SJSA1 (cell line): ENCODE results near the gene KCNG1. TPM values are rescaled to one million over a fixed set of nuclear protein-coding genes. Genes with fewer than 3 reads are reported as not detected.
"Not testable (repeated sequence)": the region's sequence is repeated elsewhere in the genome, so short reads cannot be mapped to it uniquely, and the experiment has no call there.

ENCODE experiments used
- DNase-seq, 2 experiments: peaks; one replicate each; pipeline ENCODE4 v3.0.0-alpha.2; 2015 to 2020; ENCODE audit warnings: low spot score in 2 of 2, low read depth in 1 of 2
- H3K27ac ChIP-seq: fragments of 250-450 bp; sonication (Bioruptor Pico); 2 replicates; pipeline ENCODE4 v1.5.1; 2020; ENCODE audit warnings: mild to moderate bottlenecking, moderate library complexity
- H3K27me3 ChIP-seq: fragments of 250-450 bp; sonication (Bioruptor Pico); replicated peaks from 2 replicates; pipeline ENCODE4 v1.5.1; 2020; ENCODE audit warnings: mild to moderate bottlenecking, moderate library complexity
- H3K36me3 ChIP-seq: fragments of 250-450 bp; sonication (Bioruptor Pico); 2 replicates; pipeline ENCODE4 v1.5.1; 2020; ENCODE audit warnings: mild to moderate bottlenecking
- H3K4me1 ChIP-seq: fragments of 250-450 bp; sonication (Bioruptor Pico); replicated peaks from 2 replicates; pipeline ENCODE4 v1.6.1; 2021; ENCODE audit warnings: mild to moderate bottlenecking
- H3K4me3 ChIP-seq: fragments of 250-450 bp; sonication (Bioruptor Pico); 2 replicates; pipeline ENCODE4 v1.5.1; 2020; ENCODE audit warnings: mild to moderate bottlenecking
- H3K9me3 ChIP-seq: fragments of 250-450 bp; sonication (Bioruptor Pico); replicated peaks from 2 replicates; pipeline ENCODE4 v1.5.1; 2020; ENCODE audit warnings: mild to moderate bottlenecking
- total RNA-seq: library from RNA; depleted of rRNA; stranded (reverse); fragments of >200 nt; shearing (Covaris generic); gene quantifications from 2 replicates; pipeline ENCODE4 v1.2.3, GENCODE V29; 2014

Gene KCNG1
- total RNA-seq, 1 experiment from 2014 or later = 31.0 TPM

DNA sequence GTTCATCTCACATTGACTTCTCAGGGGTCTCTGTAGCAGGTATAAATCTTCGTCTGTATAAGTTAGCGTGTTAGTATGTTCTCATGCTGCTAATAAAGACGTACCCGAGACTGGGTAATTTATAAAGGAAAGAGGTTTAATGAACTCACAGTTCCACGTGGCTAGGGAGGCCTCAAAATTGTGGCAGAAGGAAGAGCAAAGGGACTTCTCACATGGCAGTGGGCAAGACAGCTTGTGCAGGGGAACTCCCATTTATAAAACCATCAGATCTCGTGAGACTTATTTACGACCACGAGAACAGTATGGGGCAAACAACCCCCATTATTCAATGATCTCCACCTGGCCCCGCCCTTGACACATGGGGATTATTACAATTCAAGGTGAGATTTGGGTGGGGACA is 22.6 kb upstream of the KCNG1 start:
- not testable (repeated sequence) for H3K4me1 ChIP-seq, DNase-seq, H3K4me3 ChIP-seq, H3K27ac ChIP-seq, H3K9me3 ChIP-seq, H3K36me3 ChIP-seq
- peaks cover 10% of the 10 kb centered on the region; the same call in 1 of the 2 replicates for H3K27me3 ChIP-seq

DNA sequence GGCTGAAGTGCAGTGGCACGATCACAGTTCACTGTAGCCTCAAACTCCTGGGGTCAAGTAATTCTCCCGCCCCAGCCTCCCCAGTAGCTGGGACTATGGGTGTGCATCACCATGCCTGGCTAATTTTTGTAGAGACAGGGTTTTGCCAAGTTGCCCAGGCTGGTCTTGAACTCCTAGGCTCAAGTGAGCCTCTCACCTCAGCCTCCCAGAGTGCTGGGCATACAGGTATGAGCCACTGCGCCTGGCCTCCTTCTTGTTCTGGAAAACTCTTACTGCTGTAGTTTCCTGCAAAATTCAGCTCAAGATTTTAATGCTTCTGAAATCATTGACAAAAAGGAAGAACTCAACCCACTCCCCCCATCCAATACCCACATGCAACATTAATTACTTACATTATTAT is 21.9 kb upstream of the KCNG1 start:
- H3K27me3 ChIP-seq = peaks cover 6% of the 10 kb centered on the region; the same call in 1 of the 2 replicates
- H3K4me1 ChIP-seq = peaks cover 5% of the 10 kb centered on the region; the same call in 1 of the 2 replicates
- no peaks in the 10 kb centered on the region for H3K36me3 ChIP-seq
- no peak for DNase-seq
- no peaks in the 10 kb centered on the region for H3K9me3 ChIP-seq
- no peak overlapping the region for H3K27ac ChIP-seq
- H3K4me3 ChIP-seq = no peak overlapping the region

DNA sequence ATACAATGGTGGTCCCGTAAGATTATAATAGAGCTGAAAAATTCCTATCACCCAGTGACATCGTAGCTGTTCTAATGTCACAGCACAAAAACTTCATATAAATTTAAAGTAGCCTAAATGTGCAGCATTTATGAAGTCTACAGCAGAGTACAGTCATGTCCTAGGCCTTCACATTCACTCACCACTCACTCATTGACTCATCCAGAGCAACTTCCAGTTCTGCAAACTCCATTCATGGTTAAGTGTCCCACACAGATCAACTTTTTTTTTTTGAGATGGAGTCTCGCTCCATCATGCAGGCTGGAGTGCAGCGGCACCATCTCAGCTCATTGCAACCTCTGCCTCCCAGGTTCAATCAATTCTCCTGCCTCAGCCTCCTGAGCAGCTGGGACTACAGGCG is 20.9 kb upstream of the KCNG1 start:
- DNase-seq = no peak

DNA sequence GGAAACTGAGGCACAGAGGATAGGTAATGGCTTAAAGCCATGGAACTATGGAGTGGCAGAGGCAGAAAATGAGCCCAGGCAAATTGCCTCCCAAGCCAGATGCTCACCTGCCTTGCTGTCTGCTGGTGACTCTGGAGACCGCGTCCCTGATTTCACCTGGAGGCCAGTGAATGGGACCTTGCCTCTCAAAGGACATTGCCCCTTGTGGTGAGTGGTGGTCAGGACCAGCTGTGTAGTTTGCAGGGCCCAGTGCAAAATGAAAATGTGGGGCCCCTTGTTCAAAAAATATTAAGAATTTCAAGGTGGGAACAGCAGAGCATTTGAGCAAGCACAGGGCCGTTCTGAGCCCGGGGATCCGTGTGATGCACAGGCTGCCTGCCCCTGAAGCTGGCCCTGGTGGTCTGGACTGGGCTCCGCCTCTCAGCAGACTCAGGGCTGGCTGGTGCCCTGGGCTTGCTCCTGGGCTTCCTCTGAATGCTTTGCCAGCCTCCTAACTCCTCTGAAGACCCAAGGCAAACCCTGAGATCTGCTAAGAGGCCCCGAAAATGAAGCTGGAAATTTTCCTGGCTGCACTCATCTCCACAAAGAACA is 19.8 kb upstream of the KCNG1 start:
- Histone ChIP-seq H3K9me3 (no peaks in the 10 kb centered on the region), H3K27ac (no peak overlapping the region), H3K4me3 (no peak overlapping the region), H3K36me3 (no peaks in the 10 kb centered on the region), H3K27me3 (no peaks in the 10 kb centered on the region), H3K4me1 (peaks cover 5% of the 10 kb centered on the region; the same call in 1 of the 2 replicates)
- no peak for DNase-seq

More for the DNA sequence above, 20.9 kb upstream of the KCNG1 start:
- Histone ChIP-seq H3K36me3 (no peaks in the 10 kb centered on the region), H3K27me3 (0 out of 2 replicates have a peak, but pooled peaks cover 2% of the 10 kb centered on the region), H3K4me3 (no peak overlapping the region), H3K9me3 (no peaks in the 10 kb centered on the region), H3K4me1 (peaks cover 5% of the 10 kb centered on the region; the same call in 1 of the 2 replicates), H3K27ac (no peak overlapping the region)

DNA sequence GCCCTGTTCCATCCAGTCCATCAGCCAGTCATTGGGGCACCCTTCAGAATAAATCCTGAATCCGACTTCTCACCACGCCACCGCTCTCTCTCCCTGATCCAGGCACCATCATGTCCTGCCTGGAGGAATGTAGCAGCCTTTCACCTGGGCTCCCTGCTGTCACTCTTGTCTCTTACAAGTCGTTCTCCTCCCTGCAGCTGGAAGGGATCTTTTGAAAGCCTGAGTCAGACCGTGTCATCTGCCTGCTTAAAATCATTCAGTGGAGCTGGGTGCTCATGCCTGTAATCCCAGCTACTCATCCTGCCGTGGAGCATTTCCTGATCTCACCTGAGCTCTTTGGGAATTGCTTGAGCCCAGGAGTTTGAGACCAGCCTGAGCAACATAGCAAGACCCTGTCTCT is 19.2 kb upstream of the KCNG1 start:
- Histone ChIP-seq H3K36me3 (no peaks in the 10 kb centered on the region), H3K4me1 (peaks cover 5% of the 10 kb centered on the region; the same call in 1 of the 2 replicates), H3K27ac (no peak overlapping the region), H3K27me3 (no peaks in the 10 kb centered on the region), H3K9me3 (no peaks in the 10 kb centered on the region), H3K4me3 (no peak overlapping the region)
- no peak for DNase-seq

DNA sequence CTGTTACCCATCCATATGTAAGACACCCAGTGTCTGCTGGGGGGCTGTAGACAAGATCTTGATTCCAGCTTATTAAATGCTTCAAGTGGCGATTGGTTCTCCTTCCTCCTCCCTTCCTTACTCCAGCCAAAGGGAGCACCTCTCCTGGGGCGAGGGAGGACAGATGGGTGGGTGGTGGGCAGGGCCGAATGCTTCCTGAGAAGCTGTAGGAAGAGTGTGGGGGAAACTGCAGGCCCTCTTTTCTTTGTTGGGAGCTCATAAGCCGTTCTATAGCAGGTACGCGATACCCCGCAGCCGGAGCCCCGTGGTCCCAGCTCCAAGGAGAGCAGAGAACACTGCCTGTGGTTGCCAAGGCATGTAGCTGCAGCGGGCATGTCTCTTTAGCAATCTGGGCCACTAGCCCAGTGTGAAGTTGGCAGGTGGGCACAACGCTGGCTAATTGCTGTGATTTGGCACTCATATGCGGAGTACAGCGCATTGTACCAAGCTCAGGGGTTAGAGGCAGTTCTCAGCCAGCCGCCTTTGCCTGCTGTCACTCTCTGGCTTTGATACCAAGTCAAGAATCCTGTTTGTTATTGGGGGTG is 14.7 kb upstream of the KCNG1 start:
- Histone ChIP-seq H3K36me3 (no peaks in the 10 kb centered on the region), H3K9me3 (no peaks in the 10 kb centered on the region), H3K4me1 (peaks cover 24% of the 10 kb centered on the region), H3K27me3 (no peaks in the 10 kb centered on the region), H3K27ac (no peak overlapping the region), H3K4me3 (no peak overlapping the region)
- DNase-seq = no peak

DNA sequence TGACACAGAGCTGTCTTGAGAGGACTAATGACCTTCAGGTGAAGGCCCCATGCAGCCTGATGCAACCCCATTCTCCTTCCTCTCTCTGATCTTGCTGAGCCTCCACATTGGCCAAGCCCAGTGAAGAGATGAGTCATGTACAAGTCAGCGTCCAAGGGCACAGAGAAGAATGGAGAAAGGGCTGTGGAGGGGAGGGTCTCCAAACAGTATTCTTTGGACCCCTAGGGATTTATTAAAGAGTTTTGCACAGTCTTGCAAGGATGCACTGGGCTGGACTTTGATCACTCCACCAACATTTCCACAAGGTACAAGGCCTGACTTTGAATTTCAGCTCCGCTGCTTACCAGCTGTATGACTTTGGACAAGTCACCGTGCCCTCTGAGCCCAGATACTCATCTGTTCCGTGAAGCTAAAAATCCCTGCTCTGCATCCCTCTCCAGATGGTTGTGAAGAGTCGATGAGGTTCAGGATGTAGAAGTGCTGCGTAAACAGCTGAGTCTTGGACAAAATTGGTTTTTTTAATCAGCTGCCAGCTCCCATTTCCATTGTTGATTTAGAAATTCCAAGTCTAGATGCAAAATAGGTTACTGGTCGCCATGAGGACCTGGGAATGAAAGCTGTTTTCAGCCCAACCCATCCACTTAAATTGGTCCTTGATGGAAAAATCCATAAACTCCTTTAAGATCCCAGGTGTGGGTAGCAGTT is 14.1 kb upstream of the KCNG1 start:
- Histone ChIP-seq H3K27me3 (no peaks in the 10 kb centered on the region), H3K9me3 (no peaks in the 10 kb centered on the region), H3K4me1 (peaks cover 24% of the 10 kb centered on the region), H3K36me3 (no peaks in the 10 kb centered on the region), H3K27ac (no peak overlapping the region), H3K4me3 (no peak overlapping the region)
- DNase-seq = no peak

DNA sequence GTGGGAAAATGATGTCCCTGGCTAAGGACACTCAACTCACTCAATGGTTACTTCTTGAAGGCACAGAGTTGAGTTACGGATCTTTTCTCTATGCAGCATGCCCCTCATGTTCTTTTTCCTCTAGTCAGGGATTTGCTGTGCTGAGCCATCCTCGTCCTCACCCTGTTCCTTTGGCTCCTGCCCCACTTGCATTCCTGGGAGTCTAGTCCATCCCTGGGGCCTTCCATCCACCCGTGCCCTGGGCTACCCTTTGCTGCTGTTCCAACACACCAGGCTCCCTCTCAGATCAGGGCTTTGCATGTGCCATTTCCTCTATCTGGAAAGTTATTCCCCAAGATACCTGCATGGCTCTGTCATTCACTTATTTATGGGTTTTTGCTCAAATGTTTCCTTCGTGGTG is 13.3 kb upstream of the KCNG1 start:
- Histone ChIP-seq H3K9me3 (no peaks in the 10 kb centered on the region), H3K27ac (no peak overlapping the region), H3K27me3 (no peaks in the 10 kb centered on the region), H3K4me3 (no peak overlapping the region), H3K4me1 (peaks cover 24% of the 10 kb centered on the region), H3K36me3 (no peaks in the 10 kb centered on the region)
- no peak for DNase-seq

DNA sequence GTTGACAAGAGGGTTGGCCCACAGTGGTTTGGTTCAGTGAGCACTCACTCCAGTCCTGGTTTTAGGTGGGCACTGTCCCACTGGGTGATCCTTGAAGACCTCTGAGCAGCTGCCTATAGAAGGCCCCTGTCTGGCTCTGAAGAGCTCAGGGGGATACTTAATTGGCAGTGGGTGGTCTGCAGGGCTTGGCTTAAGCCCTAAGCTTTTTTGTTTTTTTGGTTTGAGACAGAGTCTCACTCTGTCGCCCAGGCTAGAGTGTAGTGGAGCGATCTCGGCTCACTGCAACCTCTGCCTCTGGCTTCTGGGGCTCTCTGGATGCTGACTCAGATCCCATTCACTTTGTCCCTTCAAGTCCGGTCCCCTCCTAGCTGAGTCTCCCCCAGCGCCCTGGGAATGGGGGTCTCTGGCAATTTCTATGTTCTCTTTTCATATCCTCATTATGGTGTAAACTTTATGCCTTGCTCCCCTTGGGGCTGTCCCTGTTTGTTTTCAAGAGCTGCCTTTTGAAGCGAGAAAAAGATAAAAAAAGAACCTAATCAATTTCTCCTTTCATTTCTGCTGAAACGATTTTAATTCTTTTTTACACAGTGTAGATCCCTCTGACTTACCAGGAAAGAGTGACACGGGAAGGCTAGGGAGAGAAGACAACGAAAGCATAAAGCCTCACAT is 12.2 kb upstream of the KCNG1 start:
- no peak for DNase-seq
- Histone ChIP-seq H3K4me1 (peaks cover 24% of the 10 kb centered on the region), H3K36me3 (no peaks in the 10 kb centered on the region), H3K27ac (peak overlapping the region; percentile 94), H3K27me3 (0 out of 2 replicates have a peak, but pooled peaks cover under 1% of the 10 kb centered on the region), H3K9me3 (no peaks in the 10 kb centered on the region), H3K4me3 (no peak overlapping the region)

DNA sequence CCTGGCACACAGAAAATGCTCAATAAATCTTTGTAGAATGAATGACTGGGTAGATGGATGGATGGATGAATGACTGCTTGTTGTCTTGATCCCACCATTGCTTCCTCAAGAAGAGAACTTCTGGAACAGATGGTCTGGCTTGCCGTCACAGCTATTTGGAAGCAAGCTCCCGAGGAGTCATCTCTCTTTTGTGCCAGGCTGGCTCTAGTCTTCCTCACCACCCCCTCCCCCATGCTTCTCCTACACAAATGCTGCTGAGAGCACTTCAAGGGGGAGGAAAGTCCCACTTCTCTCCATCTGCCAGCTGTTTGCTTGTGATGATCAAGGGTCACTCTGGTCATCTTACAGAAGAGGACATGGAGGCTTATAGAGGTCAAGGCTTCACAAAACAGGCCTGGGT is 11.6 kb upstream of the KCNG1 start:
- Histone ChIP-seq H3K9me3 (no peaks in the 10 kb centered on the region), H3K27me3 (0 out of 2 replicates have a peak, but pooled peaks cover 4% of the 10 kb centered on the region), H3K4me3 (no peak overlapping the region), H3K27ac (peak overlapping the region; percentile 94), H3K36me3 (no peaks in the 10 kb centered on the region), H3K4me1 (peaks cover 24% of the 10 kb centered on the region)
- peak in 1 of 2 experiments; percentile 14 for DNase-seq

DNA sequence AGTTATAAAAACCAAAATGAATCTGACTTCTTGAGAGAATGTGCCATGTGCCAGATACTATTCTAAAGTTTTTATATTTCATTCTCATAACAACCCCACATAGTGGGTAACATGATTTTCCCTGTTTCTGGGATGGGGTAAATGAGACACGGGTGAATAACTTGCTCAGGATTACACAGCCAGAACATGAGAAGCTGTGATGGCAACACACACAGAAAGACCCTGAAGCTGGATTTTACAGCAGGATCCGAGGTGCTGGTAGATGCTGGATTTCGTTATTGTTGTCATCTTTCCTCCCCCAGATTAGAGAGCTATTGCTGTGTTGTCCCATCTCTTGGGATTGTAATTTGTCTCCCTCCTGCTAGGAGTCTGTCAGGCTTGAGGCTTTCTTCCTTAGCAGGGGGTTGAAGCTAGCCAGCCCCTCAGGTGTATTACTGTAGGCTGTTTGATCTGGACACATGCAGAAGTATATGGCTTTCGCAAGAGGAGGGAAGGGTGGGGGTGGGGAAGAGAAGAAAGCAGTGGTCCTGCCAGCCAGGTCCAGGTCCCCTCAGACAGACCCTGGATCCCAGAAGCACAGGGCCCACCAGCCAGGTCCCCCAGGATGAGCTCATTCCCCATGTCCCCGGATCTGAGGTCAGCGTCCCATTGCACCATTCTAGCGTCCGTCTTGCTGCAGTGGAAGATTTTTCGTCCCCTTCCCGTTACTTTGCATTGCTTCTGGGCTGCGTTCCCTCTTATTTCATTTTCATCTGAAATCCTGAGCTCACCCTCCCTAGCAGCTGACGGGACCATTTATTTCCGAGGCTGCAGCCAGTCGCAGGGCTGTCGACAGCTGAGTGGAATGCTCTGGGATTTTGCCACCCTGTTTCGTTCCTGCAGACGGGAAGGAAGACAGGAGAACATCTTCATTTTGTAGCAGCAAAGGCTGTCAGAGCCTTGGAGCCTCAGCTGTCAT is 7.3 kb upstream of the KCNG1 start:
- no peak overlapping the region for H3K27ac ChIP-seq
- peaks cover 4% of the 10 kb centered on the region for H3K27me3 ChIP-seq
- H3K9me3 ChIP-seq = no peaks in the 10 kb centered on the region
- no peak overlapping the region for H3K4me3 ChIP-seq
- peaks cover 21% of the 10 kb centered on the region for H3K4me1 ChIP-seq
- no peak for DNase-seq
- no peaks in the 10 kb centered on the region for H3K36me3 ChIP-seq

DNA sequence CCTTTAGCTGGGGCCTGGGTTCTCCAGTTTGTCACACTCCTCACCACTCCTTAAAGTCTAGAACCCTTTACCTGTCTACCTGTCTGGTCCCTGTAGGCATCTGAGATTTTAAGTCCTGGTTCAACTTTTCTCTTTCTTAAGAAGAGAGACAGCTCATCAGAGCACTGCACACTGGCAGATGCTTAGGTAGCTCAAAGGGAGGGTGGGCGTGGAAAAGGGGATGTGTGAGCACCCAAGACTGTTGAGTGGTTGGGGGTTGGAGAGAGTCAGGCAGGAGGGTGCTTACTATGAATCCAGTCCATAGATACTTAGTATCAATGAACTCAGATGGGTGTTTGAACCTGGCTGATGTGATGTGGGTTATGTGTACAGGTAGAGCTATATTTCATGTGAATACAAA is 6.6 kb upstream of the KCNG1 start:
- DNase-seq = no peak

DNA sequence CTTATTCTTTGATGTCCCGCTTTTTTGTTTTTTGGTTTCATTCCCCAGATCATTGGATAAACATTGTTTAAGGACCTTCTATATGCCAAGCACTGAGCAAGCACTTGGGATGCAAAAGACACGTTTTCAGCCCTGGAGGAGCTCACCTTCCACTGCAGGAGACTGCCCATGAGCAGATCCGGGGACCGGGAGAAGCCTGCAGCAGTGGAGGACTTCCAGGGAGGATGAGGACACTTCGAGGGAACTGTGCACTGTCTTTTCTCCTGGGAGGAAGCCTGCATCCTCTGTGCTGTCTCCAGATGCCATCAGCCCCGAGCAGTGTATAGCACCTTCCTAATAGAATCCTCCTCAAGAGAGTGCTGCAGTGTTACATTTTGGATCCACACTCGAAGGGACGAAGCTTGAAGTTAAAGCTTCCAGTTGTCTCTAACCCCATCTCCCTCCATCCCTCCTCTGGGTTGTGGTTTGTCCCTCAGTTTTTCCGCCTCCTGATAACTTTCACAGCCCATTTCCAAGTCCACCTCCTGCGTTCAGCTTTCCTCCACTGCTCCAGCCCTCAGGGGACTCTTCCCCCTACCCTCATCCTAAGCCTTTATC is 5.8 kb upstream of the KCNG1 start:
- H3K4me3 ChIP-seq = no peak overlapping the region
- H3K27me3 ChIP-seq = peaks cover 4% of the 10 kb centered on the region

More for the DNA sequence above, 6.6 kb upstream of the KCNG1 start:
- H3K27ac ChIP-seq = no peak overlapping the region
- peaks cover 4% of the 10 kb centered on the region for H3K27me3 ChIP-seq
- H3K9me3 ChIP-seq = no peaks in the 10 kb centered on the region
- H3K36me3 ChIP-seq = no peaks in the 10 kb centered on the region
- no peak overlapping the region for H3K4me3 ChIP-seq
- H3K4me1 ChIP-seq = peaks cover 17% of the 10 kb centered on the region

More for the DNA sequence above, 5.8 kb upstream of the KCNG1 start:
- no peak for DNase-seq
- peaks cover 9% of the 10 kb centered on the region for H3K4me1 ChIP-seq
- no peaks in the 10 kb centered on the region for H3K36me3 ChIP-seq
- H3K9me3 ChIP-seq = no peaks in the 10 kb centered on the region; the same call in 1 of the 2 replicates
- no peak overlapping the region for H3K27ac ChIP-seq
